Measurements from ENCODE around the gene MAPK12.

The MAPK12 gene

GRCh38 chr22:50262460-50262911 is 1.0 kb upstream of the MAPK12 start:
- CTCF ChIA-PET: interaction anchor here (0.8 to 2.5 kb wide), 8 partner anchors 12 to 79 kb away, joined by 3 to 18 read pairs (median 4); partner anchors contain the start of genes DENND6B and HDAC10
- no peak overlapping the region; the same call in 1 of the 2 replicates for H3K4me3 ChIP-seq (ENCODE audit: low read depth, low read length)
- no peak for TF ChIP-seq CTCF (IDR thresholded peaks at IDR 0.05; ENCODE audit: insufficient read depth, low read length, missing control alignments)
- DNase-seq (ENCODE audit: low read depth, low spot score): no peak
- POLR2A ChIA-PET: interaction anchor here (2.6 to 2.8 kb wide), 2 partner anchors 11 to 44 kb away, joined by 11 to 16 read pairs; partner anchors contain the start of gene HDAC10

- no peak for DNase-seq (ENCODE audit: low read depth, low spot score)
- peak overlapping the region; percentile 70 for H3K4me3 ChIP-seq (ENCODE audit: low read depth, low read length)
- POLR2A ChIA-PET: interaction anchor here (1.0 to 2.8 kb wide), 5 partner anchors 8 to 81 kb away, joined by 4 to 16 read pairs (median 7); partner anchors contain the start of gene HDAC10
- no peak for TF ChIP-seq CTCF (IDR thresholded peaks at IDR 0.05; ENCODE audit: insufficient read depth, low read length, missing control alignments)
- CTCF ChIA-PET: interaction anchor here (0.7 to 3.8 kb wide), 7 partner anchors 8 to 80 kb away, joined by 3 to 22 read pairs (median 5); partner anchors contain the start of genes DENND6B and HDAC10
These were observed 475 bp downstream of the MAPK12 start for GRCh38 chr22:50260801-50261614.

GRCh38 chr22:50260434-50260800 is 1.1 kb downstream of the MAPK12 start:
- no peak for TF ChIP-seq CTCF (IDR thresholded peaks at IDR 0.05; ENCODE audit: insufficient read depth, low read length, missing control alignments)
- peak overlapping the region; percentile 70 for H3K4me3 ChIP-seq (ENCODE audit: low read depth, low read length)
- ChIA-PET POLR2A (interaction anchor here (1.0 to 2.8 kb wide), 5 partner anchors 8 to 82 kb away, joined by 4 to 16 read pairs (median 7); partner anchors contain the start of gene HDAC10), CTCF (interaction anchor here (0.7 to 3.8 kb wide), 7 partner anchors 8 to 81 kb away, joined by 3 to 22 read pairs (median 3); partner anchors contain the start of genes DENND6B and HDAC10)
- DNase-seq (ENCODE audit: low read depth, low spot score): no peak

- ChIA-PET POLR2A (interaction anchor here (2.8 kb wide), 1 partner anchor 8 kb away, joined by 16 read pairs; the partner anchor contains the start of gene HDAC10), CTCF (interaction anchor here (1.1 to 3.8 kb wide), 4 partner anchors 9 to 82 kb away, joined by 3 to 22 read pairs (median 4); no protein-coding TSS in a partner anchor)
- no peak for DNase-seq (ENCODE audit: low read depth, low spot score)
- H3K4me3 ChIP-seq (ENCODE audit: low read depth, low read length): no peak overlapping the region
- TF ChIP-seq CTCF (IDR thresholded peaks at IDR 0.05; ENCODE audit: insufficient read depth, low read length, missing control alignments): no peak
These were observed 2.2 kb downstream of the MAPK12 start for GRCh38 chr22:50259302-50259701.

- no peak for DNase-seq (ENCODE audit: low read depth, low spot score)
- POLR2A ChIA-PET: no interaction called here
- CTCF ChIA-PET: interaction anchor here (1.1 to 3.8 kb wide), 5 partner anchors 8 to 83 kb away, joined by 3 to 22 read pairs (median 4); no protein-coding TSS in a partner anchor
- H3K4me3 ChIP-seq (ENCODE audit: low read depth, low read length): no peak overlapping the region
- no peak for TF ChIP-seq CTCF (IDR thresholded peaks at IDR 0.05; ENCODE audit: insufficient read depth, low read length, missing control alignments)
These were observed 2.9 kb downstream of the MAPK12 start for GRCh38 chr22:50258361-50259292.
